ENCODE measurements around the gene ITGA1.

ITGA1 gene

DNA sequence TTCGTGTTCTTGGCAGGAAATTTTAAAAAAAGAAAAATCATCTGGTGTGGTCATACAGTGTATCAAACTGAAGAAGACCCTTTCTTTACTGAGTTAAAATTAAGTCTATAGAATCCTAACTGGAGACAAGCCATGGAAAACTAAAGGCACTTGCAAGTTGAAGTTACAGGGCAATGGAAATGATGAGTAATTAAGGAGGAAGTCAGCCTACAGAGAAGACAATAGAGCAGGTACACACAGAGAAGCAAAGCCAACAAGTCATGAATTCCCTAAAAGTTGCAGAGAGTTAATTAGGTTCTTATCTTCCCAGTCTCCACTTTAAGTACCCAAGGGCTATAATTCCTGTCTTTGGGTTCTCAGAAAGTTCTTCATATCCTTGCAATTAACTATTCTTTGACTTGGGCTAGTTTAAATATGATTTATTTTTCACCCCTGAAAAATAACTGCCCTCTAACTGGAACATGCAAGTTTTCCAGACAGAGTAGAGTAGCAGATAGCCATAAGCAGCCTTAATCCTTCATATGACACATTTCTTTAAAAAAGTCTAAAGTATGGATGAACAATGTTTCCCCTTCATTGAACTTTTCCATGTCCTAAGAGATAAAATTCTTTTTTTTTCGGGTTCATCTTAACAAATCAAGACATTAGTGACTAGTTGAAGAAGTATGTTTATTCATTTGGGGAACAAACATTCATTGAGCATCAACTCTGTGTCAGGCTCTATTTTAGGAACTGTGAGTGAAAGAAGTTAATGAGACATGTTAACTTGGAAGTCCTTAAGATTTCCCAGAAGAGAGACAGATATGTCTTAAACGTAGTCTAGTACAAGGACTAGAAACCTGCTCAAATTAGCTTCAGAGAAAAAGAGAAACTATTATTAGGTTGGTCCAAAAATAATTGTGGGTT is 196.3 kb downstream of the ITGA1 start:
- H3K27ac ChIP-seq, result no peak overlapping the region
- TF ChIP-seq, protein P1, sequence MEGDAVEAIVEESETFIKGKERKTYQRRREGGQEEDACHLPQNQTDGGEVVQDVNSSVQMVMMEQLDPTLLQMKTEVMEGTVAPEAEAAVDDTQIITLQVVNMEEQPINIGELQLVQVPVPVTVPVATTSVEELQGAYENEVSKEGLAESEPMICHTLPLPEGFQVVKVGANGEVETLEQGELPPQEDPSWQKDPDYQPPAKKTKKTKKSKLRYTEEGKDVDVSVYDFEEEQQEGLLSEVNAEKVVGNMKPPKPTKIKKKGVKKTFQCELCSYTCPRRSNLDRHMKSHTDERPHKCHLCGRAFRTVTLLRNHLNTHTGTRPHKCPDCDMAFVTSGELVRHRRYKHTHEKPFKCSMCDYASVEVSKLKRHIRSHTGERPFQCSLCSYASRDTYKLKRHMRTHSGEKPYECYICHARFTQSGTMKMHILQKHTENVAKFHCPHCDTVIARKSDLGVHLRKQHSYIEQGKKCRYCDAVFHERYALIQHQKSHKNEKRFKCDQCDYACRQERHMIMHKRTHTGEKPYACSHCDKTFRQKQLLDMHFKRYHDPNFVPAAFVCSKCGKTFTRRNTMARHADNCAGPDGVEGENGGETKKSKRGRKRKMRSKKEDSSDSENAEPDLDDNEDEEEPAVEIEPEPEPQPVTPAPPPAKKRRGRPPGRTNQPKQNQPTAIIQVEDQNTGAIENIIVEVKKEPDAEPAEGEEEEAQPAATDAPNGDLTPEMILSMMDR (conservative IDR thresholded peaks at IDR 0.05), result no peak
- TF ChIP-seq ZFX (IDR thresholded peaks at IDR 0.05), result no peak

DNA sequence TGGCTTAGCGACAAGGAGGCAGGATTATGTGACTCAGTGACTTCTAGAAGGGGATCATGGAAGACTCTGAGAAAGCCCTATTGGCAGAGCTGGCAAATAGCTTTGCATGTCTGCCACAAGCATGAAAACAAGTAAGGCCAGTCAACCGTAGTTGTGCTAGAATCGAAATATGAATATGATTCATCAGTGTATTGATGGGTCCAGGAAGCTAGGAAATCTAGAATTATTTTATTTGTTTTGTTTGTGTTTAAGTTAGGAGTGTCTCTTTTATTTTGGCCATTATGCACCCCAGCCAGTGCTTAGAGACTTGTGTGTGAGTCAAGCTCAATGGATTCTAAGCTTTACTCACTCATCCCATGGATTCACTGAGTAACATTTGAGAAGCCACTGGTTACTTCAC is 197.6 kb downstream of the ITGA1 start:
- H3K27ac ChIP-seq, result no peak overlapping the region
- TF ChIP-seq ZFX (IDR thresholded peaks at IDR 0.05), result no peak
- TF ChIP-seq, protein P1 (conservative IDR thresholded peaks at IDR 0.05), result no peak

DNA sequence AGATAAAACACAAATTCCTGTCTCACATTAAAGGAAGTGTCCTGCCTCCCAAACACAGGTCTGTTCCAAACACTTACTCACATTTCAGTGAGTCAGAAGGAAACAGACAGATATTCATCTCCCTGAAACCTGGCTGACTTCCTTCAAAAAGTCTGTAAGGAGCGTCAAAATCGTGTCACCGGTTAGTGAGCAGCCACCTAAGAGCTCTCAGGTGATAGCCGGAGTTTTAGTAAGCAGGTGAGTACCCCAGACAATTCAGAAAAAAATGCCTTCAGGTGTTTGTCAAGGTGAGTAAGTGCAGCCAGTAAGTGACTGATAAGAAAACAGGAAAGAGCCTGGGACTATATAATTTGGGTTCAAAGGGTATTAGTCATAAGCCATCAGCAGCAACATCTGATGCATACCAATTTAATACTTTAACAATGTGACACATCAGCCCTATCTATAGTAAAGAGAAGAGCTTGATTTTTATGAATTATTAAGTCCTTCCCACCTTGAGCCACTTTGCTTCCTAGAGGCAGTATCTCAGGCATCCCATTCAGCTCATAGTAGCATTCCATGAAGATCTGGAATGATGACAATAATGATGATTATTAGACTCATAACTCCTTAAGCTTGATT is 200.1 kb downstream of the ITGA1 start:
- TF ChIP-seq, protein P1 (conservative IDR thresholded peaks at IDR 0.05), result no peak
- no peak for TF ChIP-seq ZFX (IDR thresholded peaks at IDR 0.05)
- peak overlapping the region; percentile 25; the same call in 1 of the 2 replicates for H3K27ac ChIP-seq

DNA sequence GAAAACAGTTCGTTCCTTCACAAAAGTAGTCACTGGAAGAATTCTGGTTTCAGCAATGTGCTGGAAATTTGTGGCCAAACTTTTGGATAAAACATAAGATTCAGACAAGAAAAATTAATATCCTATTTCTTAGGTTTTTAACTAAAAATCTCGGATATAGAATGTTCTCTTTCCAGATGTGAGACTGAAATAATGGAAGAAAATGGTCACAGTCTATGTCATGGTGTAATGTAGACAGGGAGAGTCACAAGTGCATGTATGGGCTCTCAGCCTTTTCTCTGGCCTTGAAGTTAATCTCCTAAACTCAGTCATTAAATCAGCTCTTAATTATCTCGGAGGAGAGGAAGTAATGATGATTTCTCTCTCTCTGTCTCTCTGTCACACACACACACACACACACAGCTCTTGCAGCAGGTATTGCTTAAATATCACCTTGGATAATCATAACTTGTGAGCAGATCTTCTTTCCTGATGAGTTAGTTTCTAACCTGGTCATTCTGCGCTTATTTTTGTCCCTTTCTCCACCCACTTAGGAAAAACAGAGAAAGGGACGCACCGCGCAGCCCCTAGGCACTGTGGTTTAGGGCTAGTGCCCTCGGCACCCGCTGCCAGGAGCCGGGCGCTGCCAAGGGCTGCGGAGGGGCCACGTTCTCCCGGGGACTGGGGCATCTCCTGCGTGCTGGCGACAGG is 200.8 kb downstream of the ITGA1 start:
- peak overlapping the region; percentile 60 for H3K27ac ChIP-seq
- no peak for TF ChIP-seq ZFX (IDR thresholded peaks at IDR 0.05)
- TF ChIP-seq, protein P1 (conservative IDR thresholded peaks at IDR 0.05), result no peak

DNA sequence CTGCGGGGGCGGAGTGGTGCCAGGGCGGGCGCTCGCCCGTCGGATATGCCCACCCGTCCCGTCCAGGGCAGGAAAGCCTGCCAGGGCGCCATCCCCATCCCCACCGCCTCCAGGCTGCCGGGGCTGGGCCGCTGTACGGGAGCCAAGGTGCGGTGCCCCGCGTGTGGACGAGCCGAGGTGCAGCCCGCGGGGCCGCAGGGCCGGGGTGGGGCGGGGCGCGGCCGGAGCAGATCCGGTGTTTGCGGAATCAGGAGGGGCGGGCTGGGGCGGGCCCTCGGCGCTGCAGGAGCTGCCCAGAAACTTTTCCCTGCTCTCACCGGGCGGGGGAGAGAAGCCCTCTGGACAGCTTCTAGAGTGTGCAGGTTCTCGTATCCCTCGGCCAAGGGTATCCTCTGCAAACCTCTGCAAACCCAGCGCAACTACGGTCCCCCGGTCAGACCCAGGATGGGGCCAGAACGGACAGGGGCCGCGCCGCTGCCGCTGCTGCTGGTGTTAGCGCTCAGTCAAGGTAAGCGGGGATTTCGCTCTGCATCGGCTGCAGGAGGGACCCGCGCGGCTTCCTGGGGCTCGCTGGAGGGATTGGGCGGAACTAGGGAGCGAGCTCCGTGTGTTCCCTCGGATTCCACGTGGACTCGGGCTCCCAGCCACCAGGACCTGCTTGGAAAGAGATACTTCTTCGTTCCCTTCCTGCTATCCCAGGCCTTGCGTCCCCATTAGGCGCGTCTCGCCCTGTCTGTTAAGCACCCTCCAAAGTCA is 201.5 kb downstream of the ITGA1 start, which contains the start of gene ITGA2:
Gene ITGA2, plus strand, starts transcription at position 328 of the 756 bp plus-strand sequence. Its CDS starts 117 bp downstream, at position 445.
- TF ChIP-seq, protein P1 (conservative IDR thresholded peaks at IDR 0.05), result no peak
- no peak for TF ChIP-seq ZFX (IDR thresholded peaks at IDR 0.05)
- peak within 1 kb of the TSS; percentile 60 for H3K27ac ChIP-seq

DNA sequence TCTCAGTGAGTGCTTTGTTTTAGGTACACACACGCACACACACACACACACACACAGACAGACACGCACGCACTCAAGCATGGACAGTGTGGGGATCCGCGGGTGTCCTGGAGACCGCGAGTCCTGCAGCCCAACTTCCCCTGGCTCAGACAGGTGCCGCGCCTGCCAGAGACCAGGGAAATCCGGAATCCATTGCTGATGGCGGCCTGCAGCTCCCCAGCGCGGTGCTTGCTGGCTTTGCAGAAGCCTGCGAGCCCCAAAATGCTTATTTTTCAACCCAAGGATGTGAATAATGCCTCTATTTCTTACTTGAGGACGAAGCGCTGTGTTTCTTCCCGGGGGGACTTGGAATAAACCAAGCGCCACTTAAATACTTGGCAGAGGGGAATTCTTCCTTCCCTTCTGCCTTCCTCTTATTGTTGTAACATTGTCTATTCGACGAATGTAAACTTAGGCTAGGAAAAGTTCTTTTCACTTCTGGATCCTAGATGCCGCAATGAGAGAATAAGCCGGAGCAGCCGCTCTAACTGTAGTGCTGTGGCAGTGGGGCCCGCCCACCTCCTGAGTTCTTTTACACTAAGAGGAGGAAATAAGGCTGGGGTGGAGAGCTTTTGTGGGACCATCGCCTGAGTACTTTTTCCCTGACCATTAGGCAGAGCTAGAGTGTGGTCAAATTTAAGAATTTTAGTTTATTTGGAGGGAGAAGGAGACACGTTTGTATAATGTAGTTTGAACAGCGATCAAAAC is 202.2 kb downstream of the ITGA1 start:
- peak overlapping the region; percentile 60 for H3K27ac ChIP-seq
- TF ChIP-seq ZFX (IDR thresholded peaks at IDR 0.05), result no peak
- TF ChIP-seq, protein P1 (conservative IDR thresholded peaks at IDR 0.05), result peak; percentile 25
